ENCODE results near the gene SMIM14. TPM values are rescaled to one million over a fixed set of nuclear protein-coding genes. Genes with fewer than 3 reads are reported as not detected.

SMIM14 gene
- total and polyA plus RNA-seq, 9 of the 15 experiments (the other 6 are each of a cell fraction or from before 2014, with no cell fraction given): 0.98 to 3.7 (median 2.2) TPM

DNA sequence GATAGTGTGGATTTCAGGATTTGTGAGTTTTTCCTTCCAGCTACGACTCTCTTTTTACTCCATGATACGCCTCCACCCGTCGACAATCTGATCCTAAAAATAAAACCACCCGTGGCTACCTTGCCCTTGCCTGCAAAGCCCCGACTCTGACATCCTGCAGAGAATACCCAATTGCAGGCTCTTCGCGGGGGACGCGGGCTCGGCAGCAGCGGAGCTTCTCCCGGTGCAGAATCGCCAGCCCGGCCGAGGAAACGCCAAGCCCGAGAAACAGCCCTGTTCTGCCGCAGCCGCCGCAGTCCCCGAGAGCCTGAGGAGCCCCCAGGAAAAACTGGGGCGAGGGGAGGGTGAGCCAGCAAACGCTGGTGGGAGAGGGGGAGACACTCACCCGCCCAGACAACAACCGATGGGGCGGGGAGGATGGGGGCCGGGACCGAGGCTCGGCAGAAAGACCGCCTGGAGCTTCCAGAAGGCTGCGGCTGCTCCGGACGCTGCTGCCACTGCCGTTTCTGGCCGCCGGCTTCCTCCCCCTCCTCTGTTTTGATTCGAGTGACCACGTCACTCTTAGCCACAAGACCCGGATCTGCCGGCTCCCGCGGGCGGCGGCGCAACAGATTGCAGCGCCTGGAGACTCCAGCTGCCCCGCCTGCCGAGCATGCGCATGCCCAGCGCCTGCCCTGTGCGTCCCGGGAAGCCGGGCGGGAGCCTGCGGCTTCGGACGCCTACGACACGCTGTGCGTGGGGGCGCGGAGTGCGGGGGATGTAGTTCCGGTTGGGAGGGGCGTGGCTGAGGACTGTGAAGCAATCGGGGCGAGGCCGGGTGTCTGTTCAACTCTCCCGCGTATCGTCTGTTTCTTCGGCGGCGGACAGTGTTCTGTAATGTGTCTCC, at the start of gene SMIM14 (continued):
- TF ChIP-seq ZKSCAN8 (CRISPR knock-in tag; IDR thresholded peaks at IDR 0.05) (no peak), PHTF2 (CRISPR knock-in tag; IDR thresholded peaks at IDR 0.05) (no peak), KDM4B (IDR thresholded peaks at IDR 0.05; ENCODE audit: borderline replicate concordance in 2 of 2, low read depth in 1 of 2) (0 out of 4 replicates have a peak, but pooled peaks of 1 of the 2 experiments have one; percentile 33), NCOA6 (IDR thresholded peaks at IDR 0.05) (peak; percentile 75; the same call in 1 of the 2 replicates), ZNF165 (CRISPR knock-in tag; IDR thresholded peaks at IDR 0.05; ENCODE audit: borderline replicate concordance) (no peak), RB1 (IDR thresholded peaks at IDR 0.05; ENCODE audit: low read depth) (peak; percentile 91), BCL6 (CRISPR knock-in tag; IDR thresholded peaks at IDR 0.05) (no peak), ZNF431 (CRISPR knock-in tag; IDR thresholded peaks at IDR 0.05) (no peak), BACH1 (tag; IDR thresholded peaks at IDR 0.05) (no peak), FOXK1 (CRISPR knock-in tag; IDR thresholded peaks at IDR 0.05; ENCODE audit: borderline replicate concordance) (no peak), ZSCAN29 (IDR thresholded peaks at IDR 0.05) (no peak), MEF2D (tag; conservative IDR thresholded peaks at IDR 0.05; ENCODE audit: low read depth) (no peak), FOXK2 (conservative IDR thresholded peaks at IDR 0.05 in 1 of 2, IDR thresholded peaks at IDR 0.05 in 1 of 2; ENCODE audit: low read depth in 2 of 2) (peak; percentile 48 to 62; a peak in 3 of 4 replicates)
- TF ChIP-seq, protein P1, sequence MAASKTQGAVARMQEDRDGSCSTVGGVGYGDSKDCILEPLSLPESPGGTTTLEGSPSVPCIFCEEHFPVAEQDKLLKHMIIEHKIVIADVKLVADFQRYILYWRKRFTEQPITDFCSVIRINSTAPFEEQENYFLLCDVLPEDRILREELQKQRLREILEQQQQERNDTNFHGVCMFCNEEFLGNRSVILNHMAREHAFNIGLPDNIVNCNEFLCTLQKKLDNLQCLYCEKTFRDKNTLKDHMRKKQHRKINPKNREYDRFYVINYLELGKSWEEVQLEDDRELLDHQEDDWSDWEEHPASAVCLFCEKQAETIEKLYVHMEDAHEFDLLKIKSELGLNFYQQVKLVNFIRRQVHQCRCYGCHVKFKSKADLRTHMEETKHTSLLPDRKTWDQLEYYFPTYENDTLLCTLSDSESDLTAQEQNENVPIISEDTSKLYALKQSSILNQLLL (CRISPR knock-in tag; IDR thresholded peaks at IDR 0.05; ENCODE audit: borderline replicate concordance): no peak
- TF ChIP-seq, protein P2, sequence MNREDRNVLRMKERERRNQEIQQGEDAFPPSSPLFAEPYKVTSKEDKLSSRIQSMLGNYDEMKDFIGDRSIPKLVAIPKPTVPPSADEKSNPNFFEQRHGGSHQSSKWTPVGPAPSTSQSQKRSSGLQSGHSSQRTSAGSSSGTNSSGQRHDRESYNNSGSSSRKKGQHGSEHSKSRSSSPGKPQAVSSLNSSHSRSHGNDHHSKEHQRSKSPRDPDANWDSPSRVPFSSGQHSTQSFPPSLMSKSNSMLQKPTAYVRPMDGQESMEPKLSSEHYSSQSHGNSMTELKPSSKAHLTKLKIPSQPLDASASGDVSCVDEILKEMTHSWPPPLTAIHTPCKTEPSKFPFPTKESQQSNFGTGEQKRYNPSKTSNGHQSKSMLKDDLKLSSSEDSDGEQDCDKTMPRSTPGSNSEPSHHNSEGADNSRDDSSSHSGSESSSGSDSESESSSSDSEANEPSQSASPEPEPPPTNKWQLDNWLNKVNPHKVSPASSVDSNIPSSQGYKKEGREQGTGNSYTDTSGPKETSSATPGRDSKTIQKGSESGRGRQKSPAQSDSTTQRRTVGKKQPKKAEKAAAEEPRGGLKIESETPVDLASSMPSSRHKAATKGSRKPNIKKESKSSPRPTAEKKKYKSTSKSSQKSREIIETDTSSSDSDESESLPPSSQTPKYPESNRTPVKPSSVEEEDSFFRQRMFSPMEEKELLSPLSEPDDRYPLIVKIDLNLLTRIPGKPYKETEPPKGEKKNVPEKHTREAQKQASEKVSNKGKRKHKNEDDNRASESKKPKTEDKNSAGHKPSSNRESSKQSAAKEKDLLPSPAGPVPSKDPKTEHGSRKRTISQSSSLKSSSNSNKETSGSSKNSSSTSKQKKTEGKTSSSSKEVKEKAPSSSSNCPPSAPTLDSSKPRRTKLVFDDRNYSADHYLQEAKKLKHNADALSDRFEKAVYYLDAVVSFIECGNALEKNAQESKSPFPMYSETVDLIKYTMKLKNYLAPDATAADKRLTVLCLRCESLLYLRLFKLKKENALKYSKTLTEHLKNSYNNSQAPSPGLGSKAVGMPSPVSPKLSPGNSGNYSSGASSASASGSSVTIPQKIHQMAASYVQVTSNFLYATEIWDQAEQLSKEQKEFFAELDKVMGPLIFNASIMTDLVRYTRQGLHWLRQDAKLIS (CRISPR knock-in tag; IDR thresholded peaks at IDR 0.05): 0 out of 2 replicates have a peak, but pooled peaks have one; percentile 23
- TF ChIP-seq, protein P3, sequence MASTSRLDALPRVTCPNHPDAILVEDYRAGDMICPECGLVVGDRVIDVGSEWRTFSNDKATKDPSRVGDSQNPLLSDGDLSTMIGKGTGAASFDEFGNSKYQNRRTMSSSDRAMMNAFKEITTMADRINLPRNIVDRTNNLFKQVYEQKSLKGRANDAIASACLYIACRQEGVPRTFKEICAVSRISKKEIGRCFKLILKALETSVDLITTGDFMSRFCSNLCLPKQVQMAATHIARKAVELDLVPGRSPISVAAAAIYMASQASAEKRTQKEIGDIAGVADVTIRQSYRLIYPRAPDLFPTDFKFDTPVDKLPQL (IDR thresholded peaks at IDR 0.05; ENCODE audit: extremely low read depth, insufficient read length): no peak
- TF ChIP-seq, protein P4, sequence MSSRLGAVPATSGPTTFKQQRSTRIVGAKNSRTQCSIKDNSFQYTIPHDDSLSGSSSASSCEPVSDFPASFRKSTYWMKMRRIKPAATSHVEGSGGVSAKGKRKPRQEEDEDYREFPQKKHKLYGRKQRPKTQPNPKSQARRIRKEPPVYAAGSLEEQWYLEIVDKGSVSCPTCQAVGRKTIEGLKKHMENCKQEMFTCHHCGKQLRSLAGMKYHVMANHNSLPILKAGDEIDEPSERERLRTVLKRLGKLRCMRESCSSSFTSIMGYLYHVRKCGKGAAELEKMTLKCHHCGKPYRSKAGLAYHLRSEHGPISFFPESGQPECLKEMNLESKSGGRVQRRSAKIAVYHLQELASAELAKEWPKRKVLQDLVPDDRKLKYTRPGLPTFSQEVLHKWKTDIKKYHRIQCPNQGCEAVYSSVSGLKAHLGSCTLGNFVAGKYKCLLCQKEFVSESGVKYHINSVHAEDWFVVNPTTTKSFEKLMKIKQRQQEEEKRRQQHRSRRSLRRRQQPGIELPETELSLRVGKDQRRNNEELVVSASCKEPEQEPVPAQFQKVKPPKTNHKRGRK (tag; IDR thresholded peaks at IDR 0.05): no peak
- TF ChIP-seq, protein P5, sequence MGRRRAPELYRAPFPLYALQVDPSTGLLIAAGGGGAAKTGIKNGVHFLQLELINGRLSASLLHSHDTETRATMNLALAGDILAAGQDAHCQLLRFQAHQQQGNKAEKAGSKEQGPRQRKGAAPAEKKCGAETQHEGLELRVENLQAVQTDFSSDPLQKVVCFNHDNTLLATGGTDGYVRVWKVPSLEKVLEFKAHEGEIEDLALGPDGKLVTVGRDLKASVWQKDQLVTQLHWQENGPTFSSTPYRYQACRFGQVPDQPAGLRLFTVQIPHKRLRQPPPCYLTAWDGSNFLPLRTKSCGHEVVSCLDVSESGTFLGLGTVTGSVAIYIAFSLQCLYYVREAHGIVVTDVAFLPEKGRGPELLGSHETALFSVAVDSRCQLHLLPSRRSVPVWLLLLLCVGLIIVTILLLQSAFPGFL (CRISPR knock-in tag; IDR thresholded peaks at IDR 0.05): no peak

Data from K562 (cell line).